Measurements from ENCODE around the gene TOLLIP. TPM values are rescaled to one million over a fixed set of nuclear protein-coding genes. Genes with fewer than 3 reads are reported as not detected.

The TOLLIP gene
- total and polyA plus RNA-seq, 8 donors = 35.2 to 69.8 (median 45.7) TPM

DNA sequence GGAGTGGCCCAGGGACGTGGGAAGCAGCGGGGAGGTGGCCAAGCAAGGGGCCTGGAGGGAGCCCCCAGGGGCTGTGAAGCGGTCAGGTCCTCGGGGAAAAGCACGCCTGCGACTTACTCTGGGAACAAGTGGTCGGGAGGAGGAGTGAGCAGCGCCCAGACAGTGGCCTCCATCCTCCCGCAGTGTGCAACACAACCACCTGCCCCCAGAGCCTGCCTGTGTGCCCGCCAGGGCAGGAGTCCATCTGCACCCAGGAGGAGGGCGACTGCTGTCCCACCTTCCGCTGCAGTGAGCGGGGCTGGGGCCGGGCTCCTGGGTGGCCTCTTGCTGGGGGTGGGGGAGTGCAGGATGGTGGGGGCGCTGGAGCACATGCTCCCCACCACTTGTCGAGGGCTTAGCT lies 51.5 kb downstream of the TOLLIP start:
- WGBS, 2 donors = 81 to 84% methylated on average over 16 of the region's 16 CpGs
- peak in 1 of 6 donors; percentile 56 for DNase-seq
- H3K9me3 ChIP-seq = no peaks in the 10 kb centered on the region
- no peak for FAIRE-seq
- H3K27me3 ChIP-seq = no peaks in the 10 kb centered on the region
- H3K4me1 ChIP-seq = peaks cover 1 to 5% (median 5%) of the 10 kb centered on the region in 3 donors
- ATAC-seq = no peak
- no peaks in the 10 kb centered on the region for H3K36me3 ChIP-seq
- H3K4me3 ChIP-seq = no peak overlapping the region
- no peak overlapping the region for H3K27ac ChIP-seq
- intact Hi-C loops (cut with DNase I) = no loop called here
- TF ChIP-seq CTCF (IDR thresholded peaks at IDR 0.05) = no peak

DNA sequence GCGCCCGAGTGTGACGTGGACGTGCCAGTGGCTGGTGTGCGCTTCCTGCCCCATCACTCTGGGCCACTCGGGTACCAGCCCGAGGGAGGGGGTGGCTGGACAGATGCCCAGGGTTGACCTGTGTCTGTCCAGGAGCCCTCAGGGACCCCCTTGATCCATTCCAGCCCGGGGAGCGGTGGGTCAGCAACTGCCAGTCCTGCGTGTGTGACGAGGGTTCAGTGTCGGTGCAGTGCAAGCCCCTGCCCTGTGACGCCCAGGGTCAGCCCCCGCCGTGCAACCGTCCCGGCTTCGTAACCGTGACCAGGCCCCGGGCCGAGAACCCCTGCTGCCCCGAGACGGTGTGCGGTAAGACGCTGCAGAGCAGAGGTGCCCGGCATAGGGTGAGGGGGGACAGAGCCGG lies 52.1 kb downstream of the TOLLIP start:
- H3K4me3 ChIP-seq = no peak overlapping the region
- H3K9me3 ChIP-seq = no peaks in the 10 kb centered on the region
- no peaks in the 10 kb centered on the region for H3K36me3 ChIP-seq
- ATAC-seq (no peak), DNase-seq (peak in 1 of 6 donors; percentile 74), FAIRE-seq (no peak)
- intact Hi-C loops (cut with DNase I) = no loop called here
- H3K27me3 ChIP-seq = no peaks in the 10 kb centered on the region
- WGBS, 2 donors = 87 to 91% methylated on average over 25 to 27 of the region's 27 CpGs
- no peak for TF ChIP-seq CTCF (IDR thresholded peaks at IDR 0.05)
- no peak overlapping the region for H3K27ac ChIP-seq
- peaks cover 0 to 5% (median 4%) of the 10 kb centered on the region in 3 donors for H3K4me1 ChIP-seq

DNA sequence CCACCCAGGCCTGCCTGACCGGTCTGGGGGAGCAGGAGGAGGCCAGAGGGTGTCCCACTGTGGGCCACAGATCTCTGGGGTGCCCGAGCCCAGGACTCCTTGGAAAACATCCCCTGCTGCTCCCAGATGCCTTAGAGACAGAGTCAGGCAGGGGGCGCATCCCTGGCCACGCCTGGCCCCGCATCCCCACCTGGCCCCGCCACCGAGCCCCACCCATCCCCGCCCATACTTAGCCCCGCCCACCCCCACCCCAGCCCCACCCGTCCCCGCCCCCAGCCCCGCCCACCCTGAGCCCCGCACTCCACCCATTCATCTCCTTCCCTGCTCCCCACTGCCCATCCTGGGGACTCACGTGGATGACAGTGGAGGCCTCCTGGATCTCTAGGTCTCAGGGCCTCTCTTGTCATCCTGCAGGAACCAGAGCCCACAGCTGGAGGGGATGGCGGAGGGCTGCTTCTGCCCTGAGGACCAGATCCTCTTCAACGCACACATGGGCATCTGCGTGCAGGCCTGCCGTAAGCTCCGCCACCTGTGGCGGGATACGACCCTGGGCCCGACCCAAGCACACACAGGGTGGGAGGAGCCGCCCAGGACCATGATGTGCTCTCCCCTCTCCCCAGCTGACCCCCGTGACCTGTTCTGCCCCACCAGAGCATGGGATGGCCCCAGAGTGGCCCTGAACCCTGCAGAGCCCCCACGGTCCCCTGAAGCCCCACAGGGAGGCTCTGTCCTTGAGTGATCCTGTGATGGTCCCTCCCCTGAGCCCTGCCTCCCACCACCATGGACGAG lies 53.0 kb downstream of the TOLLIP start:
- ATAC-seq = no peak
- H3K27me3 ChIP-seq = no peaks in the 10 kb centered on the region
- H3K27ac ChIP-seq = no peak overlapping the region
- DNase-seq = peak in 1 of 6 donors; percentile 59
- H3K4me1 ChIP-seq = no peaks in the 10 kb centered on the region
- FAIRE-seq = no peak
- H3K36me3 ChIP-seq = no peaks in the 10 kb centered on the region
- H3K9me3 ChIP-seq = no peaks in the 10 kb centered on the region
- no peak for TF ChIP-seq CTCF (IDR thresholded peaks at IDR 0.05)
- H3K4me3 ChIP-seq = no peak overlapping the region
- intact Hi-C loops (cut with DNase I) = no loop called here
- 54 to 55% methylated on average over 20 to 26 of the region's 26 CpGs for WGBS, 2 donors

DNA sequence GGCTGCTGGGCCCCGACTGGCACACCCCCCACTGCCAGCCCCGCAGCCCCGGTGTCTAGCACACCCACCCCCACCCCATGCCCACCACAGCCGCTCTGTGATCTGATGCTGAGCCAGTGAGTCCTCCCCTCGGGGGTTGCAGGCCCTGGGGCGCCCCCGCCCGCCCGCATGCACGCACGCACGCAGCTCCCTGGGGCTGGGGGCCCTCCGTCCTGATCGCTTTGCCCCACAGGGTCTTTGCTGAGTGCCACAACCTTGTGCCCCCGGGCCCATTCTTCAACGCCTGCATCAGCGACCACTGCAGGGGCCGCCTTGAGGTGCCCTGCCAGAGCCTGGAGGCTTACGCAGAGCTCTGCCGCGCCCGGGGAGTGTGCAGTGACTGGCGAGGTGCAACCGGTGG lies 54.3 kb downstream of the TOLLIP start:
- Histone ChIP-seq H3K9me3 (no peaks in the 10 kb centered on the region), H3K27me3 (no peaks in the 10 kb centered on the region), H3K4me3 (no peak overlapping the region), H3K27ac (no peak overlapping the region), H3K36me3 (no peaks in the 10 kb centered on the region), H3K4me1 (no peaks in the 10 kb centered on the region)
- TF ChIP-seq CTCF (IDR thresholded peaks at IDR 0.05) = no peak
- FAIRE-seq (no peak), DNase-seq (no peak), ATAC-seq (no peak)
- intact Hi-C loops (cut with DNase I) = no loop called here
- WGBS, 2 donors = 79 to 83% methylated on average over 16 to 24 of the region's 24 CpGs

DNA sequence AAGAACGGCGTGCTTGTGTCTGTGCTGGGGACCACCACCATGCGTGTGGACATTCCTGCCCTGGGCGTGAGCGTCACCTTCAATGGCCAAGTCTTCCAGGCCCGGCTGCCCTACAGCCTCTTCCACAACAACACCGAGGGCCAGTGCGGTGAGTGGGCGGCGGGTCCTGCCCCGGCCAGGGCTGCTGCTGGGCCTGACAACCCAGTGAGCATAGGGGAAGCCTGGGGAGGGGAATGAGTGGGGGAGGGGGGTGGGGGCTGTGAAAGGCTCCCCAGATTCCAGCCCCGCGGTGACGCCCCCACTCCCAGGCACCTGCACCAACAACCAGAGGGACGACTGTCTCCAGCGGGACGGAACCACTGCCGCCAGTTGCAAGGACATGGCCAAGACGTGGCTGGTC lies 54.7 kb downstream of the TOLLIP start:
- Histone ChIP-seq H3K9me3 (no peaks in the 10 kb centered on the region), H3K4me1 (no peaks in the 10 kb centered on the region), H3K27me3 (no peaks in the 10 kb centered on the region), H3K36me3 (no peaks in the 10 kb centered on the region), H3K27ac (no peak overlapping the region), H3K4me3 (no peak overlapping the region)
- no peak for ATAC-seq
- no peak for FAIRE-seq
- peak in 1 of 6 donors; percentile 71 for DNase-seq
- 82 to 90% methylated on average over 19 of the region's 19 CpGs for WGBS, 2 donors
- intact Hi-C loops (cut with DNase I) = no loop called here
- no peak for TF ChIP-seq CTCF (IDR thresholded peaks at IDR 0.05)

Measured in pancreas (tissue), 10 donors.